ENCODE data around the gene HIGD1B. TPM values are rescaled to one million over a fixed set of nuclear protein-coding genes. Genes with fewer than 3 reads are reported as not detected.

HIGD1B gene
- total and polyA plus RNA-seq, 2 donors from 2014 or later, result 2.2 to 3.2 TPM

DNA sequence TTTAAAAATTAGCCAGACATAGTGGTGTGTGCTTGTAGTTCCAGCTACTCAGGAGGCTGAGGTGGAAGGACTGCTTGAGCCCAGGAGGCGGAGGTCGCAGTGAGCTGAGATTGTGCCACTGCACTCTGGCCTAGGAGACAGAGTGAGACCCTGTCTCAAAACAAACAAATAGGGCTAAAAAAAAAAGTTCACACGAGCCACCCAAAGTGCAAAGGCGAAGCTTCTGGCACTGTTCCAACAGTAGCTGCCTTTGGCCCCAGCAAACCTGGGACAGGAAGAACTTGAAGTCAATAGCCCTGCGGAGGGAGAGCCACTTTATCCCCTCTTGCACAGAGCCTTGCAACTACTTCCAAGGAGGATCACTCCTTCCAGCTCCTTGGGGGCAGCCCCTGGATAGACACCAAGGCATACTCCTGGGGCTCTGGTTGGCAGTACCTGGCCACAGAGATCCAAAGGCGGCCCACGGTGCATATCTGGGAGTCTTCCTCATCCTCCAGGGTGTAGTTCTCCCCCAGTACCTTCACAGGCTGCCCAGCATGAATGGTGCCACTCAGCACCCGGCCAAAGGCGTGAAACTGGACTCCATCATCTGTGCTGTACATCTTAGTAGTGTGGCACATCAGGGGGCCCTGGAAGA, 14.7 kb downstream of the HIGD1B start:
- Histone ChIP-seq H3K4me1 (ENCODE audit: control insufficient read depth in 2 of 3, insufficient read depth in 2 of 3, low read depth in 1 of 3, low read length in 3 of 3) (no peaks in the 10 kb centered on the region), H3K27ac (ENCODE audit: low read depth in 2 of 2, low read length in 2 of 2) (no peak overlapping the region), H3K9ac (ENCODE audit: low read length in 3 of 3) (no peak overlapping the region), H3K36me3 (ENCODE audit: control insufficient read depth in 2 of 3, insufficient read depth in 3 of 3, low read length in 3 of 3) (peaks cover 10 to 54% (median 40%) of the 10 kb centered on the region in 3 donors), H3K9me3 (ENCODE audit: control insufficient read depth in 2 of 3, insufficient read depth in 1 of 3, low read length in 3 of 3) (no peaks in the 10 kb centered on the region), H3K27me3 (ENCODE audit: control insufficient read depth, insufficient read depth, low read length) (no peaks in the 10 kb centered on the region), H3K4me3 (ENCODE audit: low read length in 3 of 3) (no peak overlapping the region)
- DNase-seq (no peak), FAIRE-seq (no peak)
- intact Hi-C loops (cut with DNase I), result no loop called here
- TF ChIP-seq, protein P1, sequence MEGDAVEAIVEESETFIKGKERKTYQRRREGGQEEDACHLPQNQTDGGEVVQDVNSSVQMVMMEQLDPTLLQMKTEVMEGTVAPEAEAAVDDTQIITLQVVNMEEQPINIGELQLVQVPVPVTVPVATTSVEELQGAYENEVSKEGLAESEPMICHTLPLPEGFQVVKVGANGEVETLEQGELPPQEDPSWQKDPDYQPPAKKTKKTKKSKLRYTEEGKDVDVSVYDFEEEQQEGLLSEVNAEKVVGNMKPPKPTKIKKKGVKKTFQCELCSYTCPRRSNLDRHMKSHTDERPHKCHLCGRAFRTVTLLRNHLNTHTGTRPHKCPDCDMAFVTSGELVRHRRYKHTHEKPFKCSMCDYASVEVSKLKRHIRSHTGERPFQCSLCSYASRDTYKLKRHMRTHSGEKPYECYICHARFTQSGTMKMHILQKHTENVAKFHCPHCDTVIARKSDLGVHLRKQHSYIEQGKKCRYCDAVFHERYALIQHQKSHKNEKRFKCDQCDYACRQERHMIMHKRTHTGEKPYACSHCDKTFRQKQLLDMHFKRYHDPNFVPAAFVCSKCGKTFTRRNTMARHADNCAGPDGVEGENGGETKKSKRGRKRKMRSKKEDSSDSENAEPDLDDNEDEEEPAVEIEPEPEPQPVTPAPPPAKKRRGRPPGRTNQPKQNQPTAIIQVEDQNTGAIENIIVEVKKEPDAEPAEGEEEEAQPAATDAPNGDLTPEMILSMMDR (IDR thresholded peaks at IDR 0.05; ENCODE audit: borderline replicate concordance, extremely low read depth, insufficient read depth), result no peak

DNA sequence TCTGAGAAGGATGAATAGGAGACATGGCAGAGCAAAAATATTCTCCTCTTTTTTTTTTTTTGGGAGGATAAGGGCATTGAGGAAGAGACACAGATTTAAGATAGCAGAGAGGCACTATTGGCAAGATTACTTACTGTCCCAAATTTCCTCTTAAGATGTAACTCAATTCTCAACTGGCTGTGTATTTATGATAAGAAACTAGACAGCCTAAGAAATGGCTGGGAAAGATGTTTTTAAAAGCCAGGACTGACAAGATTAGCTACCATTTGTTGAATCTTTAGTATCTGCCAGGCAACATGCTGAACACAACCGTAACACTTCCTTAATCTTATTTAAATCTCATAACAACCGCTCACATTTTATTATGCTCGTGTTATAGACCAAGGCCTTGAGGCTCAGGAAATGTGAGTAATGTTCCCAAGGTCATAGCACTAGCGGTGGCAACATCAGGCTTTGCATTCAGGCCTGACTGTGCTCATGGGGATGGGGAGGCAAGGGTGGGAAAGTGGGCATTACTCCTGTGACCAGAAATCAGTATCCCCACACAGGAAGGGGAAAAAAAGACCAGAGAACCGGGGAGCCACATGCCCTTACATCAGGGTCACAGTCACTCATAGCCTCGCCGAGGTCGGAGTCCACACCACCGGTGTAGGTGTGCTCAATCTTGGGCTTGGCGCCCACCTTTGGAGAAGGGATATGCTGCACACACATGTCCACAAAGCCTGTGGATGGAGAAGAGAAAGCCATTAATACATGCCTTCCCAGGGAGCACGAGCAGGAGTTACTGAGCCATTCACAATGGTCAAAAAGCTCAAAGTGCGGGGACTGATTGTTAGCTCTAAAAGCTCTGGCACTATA, 15.6 kb downstream of the HIGD1B start:
- Histone ChIP-seq H3K27me3 (ENCODE audit: control insufficient read depth, insufficient read depth, low read length) (no peaks in the 10 kb centered on the region), H3K4me3 (ENCODE audit: low read length in 3 of 3) (no peak overlapping the region), H3K4me1 (ENCODE audit: control insufficient read depth in 2 of 3, insufficient read depth in 2 of 3, low read depth in 1 of 3, low read length in 3 of 3) (no peaks in the 10 kb centered on the region), H3K36me3 (ENCODE audit: control insufficient read depth in 2 of 3, insufficient read depth in 3 of 3, low read length in 3 of 3) (peaks cover 10 to 52% (median 42%) of the 10 kb centered on the region in 3 donors), H3K27ac (ENCODE audit: low read depth in 2 of 2, low read length in 2 of 2) (no peak overlapping the region), H3K9ac (ENCODE audit: low read length in 3 of 3) (no peak overlapping the region), H3K9me3 (ENCODE audit: control insufficient read depth in 2 of 3, insufficient read depth in 1 of 3, low read length in 3 of 3) (no peaks in the 10 kb centered on the region)
- intact Hi-C loops (cut with DNase I), result no loop called here
- TF ChIP-seq, protein P1 (IDR thresholded peaks at IDR 0.05; ENCODE audit: borderline replicate concordance, extremely low read depth, insufficient read depth), result no peak
- DNase-seq (no peak), FAIRE-seq (no peak)

DNA sequence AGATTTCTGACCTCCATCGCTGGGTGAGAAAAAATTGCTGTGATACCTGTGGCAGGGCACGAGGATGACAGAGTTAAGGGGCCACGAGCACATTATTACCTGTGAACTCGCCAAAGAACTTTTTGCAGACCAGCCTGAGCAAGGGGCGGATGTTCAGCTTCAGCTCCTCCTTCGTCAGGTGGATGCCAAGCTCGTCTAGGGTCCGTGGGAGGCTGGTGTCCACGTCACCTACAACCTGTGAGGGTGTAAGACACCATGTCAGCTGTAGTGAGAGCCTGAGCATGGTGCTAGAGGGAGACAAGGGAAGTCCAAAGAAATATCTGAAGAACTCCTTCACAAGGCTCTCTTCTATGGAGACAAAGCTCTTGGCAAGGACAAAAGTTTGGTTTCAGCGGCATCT, 17.1 kb downstream of the HIGD1B start:
- H3K4me3 ChIP-seq (ENCODE audit: low read length in 3 of 3), result no peak overlapping the region
- peaks cover 10 to 44% (median 41%) of the 10 kb centered on the region in 3 donors for H3K36me3 ChIP-seq (ENCODE audit: control insufficient read depth in 2 of 3, insufficient read depth in 3 of 3, low read length in 3 of 3)
- FAIRE-seq (no peak), DNase-seq (no peak)
- H3K27ac ChIP-seq (ENCODE audit: low read depth in 2 of 2, low read length in 2 of 2), result no peak overlapping the region
- H3K9me3 ChIP-seq (ENCODE audit: control insufficient read depth in 2 of 3, insufficient read depth in 1 of 3, low read length in 3 of 3), result no peaks in the 10 kb centered on the region
- no peaks in the 10 kb centered on the region for H3K27me3 ChIP-seq (ENCODE audit: control insufficient read depth, insufficient read depth, low read length)
- TF ChIP-seq, protein P1 (IDR thresholded peaks at IDR 0.05; ENCODE audit: borderline replicate concordance, extremely low read depth, insufficient read depth), result no peak
- intact Hi-C loops (cut with DNase I), result no loop called here
- H3K9ac ChIP-seq (ENCODE audit: low read length in 3 of 3), result no peak overlapping the region
- no peaks in the 10 kb centered on the region for H3K4me1 ChIP-seq (ENCODE audit: control insufficient read depth in 2 of 3, insufficient read depth in 2 of 3, low read depth in 1 of 3, low read length in 3 of 3)

Data from kidney (tissue), 14 donors.